NCI-H2227 treated with DMSO at 0.1 percent for 48 hours (cell line): ENCODE data around the gene PIWIL4.
"Not testable (repeated sequence)": the region's sequence is repeated elsewhere in the genome, so short reads cannot be mapped to it uniquely, and the experiment has no call there.

Experiments used
- DNase-seq: peaks from one replicate; lab custom pipeline; 2025; lab: John Stamatoyannopoulos, UW

The PIWIL4 gene

DNA sequence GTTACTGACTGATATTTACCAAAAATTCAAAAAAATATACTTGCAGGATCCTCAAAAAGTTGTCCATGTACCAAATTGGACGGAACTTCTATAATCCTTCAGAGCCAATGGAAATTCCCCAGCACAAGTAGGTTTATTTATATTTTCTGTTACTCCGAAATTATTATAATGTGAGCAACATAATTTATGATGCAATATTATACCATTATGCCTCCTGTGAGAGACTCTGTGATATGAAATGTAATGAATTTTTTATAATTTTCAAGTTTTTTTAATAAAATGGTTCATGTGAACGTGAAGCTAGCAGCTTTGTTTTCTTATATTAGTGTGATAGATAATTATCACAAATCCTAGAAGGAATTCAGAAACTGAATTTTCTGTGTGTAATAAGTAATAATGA lies 18.2 kb downstream of the PIWIL4 start:
- no peak for DNase-seq

DNA sequence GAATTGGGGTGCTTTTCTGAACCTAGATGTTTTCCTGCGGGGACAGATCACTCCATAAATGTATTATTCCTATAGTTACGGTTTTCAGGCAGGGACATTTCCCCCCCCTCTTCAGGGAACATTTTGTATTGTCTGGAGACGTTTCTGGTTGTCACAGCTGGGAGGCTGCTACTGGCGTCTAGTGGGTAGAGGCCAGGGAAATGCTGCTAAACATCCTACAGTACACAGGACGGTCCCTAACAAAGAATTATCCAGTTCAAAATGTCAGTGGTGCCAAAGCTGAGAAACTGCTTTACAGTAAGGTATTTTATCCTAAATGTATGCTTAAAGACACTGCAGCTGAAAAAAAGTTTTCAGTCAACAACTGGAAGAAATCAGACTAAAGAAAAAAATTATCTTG lies 19.4 kb downstream of the PIWIL4 start:
- DNase-seq = no peak

GRCh38 chr11:94586978-94587377 lies 19.8 kb downstream of the PIWIL4 start:
- DNase-seq = no peak

GRCh38 chr11:94588366-94588942 lies 21.3 kb downstream of the PIWIL4 start:
- no peak for DNase-seq

DNA sequence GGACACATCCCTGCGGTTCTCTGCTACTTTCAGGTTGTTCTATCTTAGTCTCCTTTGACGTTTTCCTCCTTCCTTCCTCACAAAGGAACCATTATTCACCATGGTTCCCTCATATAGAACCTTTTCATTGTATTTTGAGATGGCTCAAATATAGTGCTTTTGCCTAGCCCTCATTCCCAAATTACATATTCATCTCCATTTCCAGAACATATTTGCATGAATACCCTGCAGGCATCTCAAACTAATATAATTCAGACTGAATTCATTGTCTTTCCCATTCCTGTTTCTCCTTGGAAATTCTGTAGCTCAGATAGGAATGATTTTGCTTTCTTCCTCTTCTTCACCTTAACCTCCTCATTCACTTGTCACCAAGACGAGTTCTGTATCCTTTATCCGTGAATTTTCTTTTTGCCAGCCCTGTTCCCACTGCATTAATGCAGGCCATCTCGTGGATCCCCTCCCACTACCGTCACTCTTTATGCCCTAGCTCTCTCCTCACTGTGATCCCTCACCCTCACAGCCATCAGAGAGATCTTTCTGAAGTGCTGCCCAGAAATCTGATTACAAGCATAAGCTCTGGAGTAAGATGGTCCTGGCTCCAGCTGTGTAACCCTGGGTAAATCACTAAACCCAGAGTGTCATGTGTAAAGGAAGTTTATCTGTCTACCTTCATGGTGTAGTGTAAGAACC lies 23.3 kb downstream of the PIWIL4 start:
- DNase-seq = no peak

GRCh38 chr11:94593030-94593429 lies 25.9 kb downstream of the PIWIL4 start:
- no peak for DNase-seq

- DNase-seq = no peak
Observed at GRCh38 chr11:94595076-94595475, 27.9 kb downstream of the PIWIL4 start.

DNA sequence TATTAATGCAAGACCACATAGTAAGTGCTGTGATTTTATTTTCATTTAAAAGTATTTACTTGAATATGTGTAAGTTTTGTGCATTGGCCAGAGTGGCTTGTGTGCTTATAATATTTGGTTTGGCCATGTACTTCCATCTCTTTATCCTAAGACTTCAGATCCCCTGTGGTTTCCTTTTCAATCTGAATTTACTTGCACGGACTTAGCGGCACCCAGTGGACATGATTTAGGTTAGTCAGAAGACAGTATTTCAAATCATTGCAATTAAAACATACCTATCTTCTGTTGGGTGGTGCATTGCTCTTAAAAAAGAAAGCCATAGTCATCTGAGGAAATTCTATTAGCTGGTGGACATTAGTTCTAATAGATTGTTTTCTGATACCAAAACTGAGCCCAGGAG lies 30.7 kb downstream of the PIWIL4 start:
- DNase-seq = no peak

- no peak for DNase-seq
Observed at GRCh38 chr11:94599510-94599909, 32.3 kb downstream of the PIWIL4 start.

DNA sequence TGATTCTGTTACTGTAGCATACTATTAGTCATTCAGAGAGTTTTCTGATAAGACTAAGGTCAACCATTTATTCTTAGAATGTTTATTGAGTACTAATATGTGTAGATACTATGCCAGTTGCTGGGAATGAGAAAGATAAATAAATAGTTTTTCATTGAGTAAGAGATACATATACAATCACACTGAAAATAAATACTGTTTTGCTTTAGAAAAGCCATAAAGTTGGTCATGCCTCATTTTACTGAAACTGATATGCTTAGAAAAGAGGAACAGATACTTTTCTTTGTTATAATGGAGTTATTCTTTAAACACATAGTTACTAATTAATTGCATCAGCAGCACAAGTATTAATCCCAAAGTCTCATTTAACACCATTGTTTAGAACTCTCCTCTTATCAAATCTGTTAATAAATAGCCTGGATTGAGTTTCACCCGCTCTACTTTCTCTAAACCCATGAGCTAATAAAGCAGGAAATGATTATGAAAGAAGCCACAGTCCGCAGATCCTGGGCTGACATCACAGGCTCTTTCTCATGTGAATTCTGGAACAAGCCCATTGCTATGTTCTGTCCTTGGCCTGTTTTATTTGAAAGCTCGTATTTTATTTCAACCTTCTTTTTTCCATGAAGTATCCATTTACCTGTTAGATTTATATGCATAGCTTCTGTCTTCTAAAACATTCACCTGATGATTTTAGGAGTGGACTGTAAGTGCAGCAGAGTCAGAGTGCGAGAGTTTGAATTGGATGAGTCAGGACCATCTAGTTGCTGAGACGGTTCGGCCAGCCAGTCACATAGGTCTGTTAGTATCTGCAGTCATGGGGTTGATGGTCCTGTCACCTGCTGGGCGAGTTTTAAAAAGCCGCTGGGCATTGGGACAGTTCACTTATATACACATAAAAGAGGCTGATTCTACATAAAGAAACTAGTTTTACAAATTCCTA lies 35.5 kb downstream of the PIWIL4 start:
- no peak for DNase-seq

DNA sequence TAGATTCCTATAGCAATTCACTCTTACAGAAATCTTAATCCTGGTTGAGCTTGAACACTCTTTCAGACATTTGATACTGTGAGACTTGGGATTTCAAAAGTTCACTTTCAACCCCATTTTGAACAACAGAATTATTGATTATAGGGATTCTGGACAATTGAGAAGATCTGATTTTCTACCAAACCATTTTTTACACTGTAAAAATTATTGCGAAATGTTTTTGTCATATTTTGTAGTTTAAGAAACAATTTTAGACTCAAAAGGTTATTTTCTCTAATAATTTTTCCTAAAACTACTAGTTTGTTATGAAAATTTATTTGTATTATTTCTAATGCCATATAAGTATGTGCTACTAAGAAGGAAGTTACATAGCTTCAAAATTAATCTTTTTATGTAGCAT lies 36.4 kb downstream of the PIWIL4 start:
- DNase-seq = no peak

DNA sequence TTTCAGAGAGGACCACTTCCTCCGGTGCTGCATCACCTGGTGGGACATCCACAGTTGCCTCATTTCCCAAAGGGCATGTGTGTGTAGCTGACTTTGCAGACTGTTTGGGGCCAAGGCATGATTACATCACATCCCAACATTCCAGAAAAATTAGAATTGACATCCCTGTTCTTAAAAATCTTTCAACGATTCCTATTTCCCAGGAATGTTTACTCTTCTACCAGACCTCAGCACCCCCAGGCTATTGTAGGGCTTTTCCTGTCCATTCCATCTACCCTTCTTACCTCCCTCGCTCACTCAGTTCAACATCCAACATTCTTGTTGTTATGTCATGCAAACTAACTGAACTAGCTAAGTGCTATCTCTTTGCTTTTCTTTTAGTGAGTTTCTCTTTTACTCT lies 37.3 kb downstream of the PIWIL4 start:
- no peak for DNase-seq

GRCh38 chr11:94613120-94613519 lies 46.0 kb downstream of the PIWIL4 start:
- DNase-seq = no peak

- peak; percentile 69 for DNase-seq
Observed at GRCh38 chr11:94623120-94623735, 56.1 kb downstream of the PIWIL4 start.

DNA sequence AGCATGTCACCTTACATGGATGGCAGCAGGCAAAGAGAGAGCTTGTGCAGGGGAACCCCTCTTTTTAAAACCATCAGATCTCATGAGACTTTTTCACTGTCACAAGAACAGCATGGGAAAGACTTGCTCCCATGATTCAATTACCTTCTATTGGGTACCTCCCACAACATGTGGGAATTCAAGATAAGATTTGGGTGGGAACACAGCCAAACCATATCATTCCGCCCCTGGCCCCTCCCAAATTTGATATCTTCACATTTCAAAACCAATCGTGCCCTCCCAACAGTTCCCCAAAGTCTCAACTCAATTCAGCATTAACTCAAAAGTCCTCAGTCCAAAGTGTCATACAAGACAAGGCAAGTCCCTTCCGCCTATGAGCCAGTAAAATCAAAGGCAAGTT lies 58.3 kb downstream of the PIWIL4 start:
- not testable (repeated sequence) for DNase-seq

GRCh38 chr11:94627003-94627560 lies 59.9 kb downstream of the PIWIL4 start:
- DNase-seq = not testable (repeated sequence)

DNA sequence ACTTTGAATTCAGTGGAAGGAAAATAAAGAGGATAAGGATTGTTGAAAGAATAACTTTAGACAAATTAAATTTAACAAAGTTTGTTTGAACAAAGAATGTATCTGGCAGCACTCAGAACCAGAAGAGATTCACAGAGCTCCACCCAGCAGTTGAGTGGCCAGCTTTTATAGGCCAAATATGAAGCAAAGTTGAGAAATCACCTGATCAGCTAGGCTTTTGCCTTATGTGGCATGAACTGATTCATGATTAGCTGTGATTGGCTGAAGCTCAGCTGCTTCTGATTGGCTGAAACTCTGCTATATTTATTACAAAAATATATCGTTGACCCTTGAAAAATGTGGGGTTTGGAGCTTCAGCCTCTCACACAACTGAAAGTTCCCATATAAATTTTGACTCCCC lies 62.6 kb downstream of the PIWIL4 start:
- no peak for DNase-seq

DNA sequence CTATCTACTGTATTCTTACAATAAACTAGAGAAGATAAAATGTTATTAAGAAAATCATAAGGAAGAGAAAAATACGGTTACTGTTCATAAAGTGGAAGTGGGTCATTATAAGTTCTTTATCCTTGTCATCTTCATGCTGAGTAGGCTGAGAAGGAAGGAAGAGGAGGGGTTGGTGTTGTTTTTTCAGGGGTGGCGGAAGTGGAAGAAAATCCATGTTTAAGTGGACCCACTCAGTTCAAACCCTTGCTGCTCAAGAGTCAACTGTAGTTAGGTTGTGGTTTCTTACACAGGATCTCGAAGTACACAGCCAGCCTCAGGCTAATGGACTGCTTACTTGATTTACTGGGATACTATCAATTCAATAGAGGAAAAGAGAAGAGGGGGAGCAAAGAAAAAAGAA lies 63.1 kb downstream of the PIWIL4 start:
- no peak for DNase-seq

DNA sequence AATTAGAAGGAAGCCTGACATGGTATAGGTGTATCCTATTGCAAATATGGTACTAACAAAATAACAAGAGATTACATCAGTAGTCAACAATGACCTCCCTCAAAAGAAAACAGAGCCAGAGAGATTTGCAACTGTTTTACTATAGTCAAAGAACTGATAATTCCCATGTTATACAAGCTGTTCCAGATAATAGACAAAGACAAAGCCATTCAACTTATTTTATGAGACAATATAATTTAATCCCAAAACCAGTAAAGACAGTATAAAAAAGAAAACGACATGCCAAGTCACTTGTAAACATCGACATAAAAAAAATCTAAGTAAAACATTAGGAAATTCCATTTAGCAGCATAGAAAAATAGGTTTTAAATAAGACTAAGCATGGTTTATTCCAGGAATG lies 65.2 kb downstream of the PIWIL4 start:
- no peak for DNase-seq

DNA sequence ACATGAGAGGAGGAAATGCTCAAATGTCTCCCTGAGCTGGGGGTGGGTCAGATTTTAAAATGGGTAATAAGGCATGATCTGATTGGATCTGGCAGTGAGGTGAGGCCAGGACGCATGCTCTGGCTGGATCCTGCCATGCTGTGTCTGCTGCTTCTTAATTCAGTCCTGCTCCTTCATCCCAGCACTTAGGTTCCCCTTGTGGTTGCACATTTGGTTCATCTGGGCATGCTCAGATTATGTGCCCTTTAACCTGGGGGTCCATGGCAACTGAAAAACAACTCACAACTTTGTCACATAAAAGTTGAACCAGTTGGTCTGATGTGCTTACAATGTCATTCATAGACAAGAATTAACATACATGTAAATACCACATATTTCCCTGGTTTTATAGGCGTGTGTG lies 67.9 kb downstream of the PIWIL4 start:
- DNase-seq = no peak

DNA sequence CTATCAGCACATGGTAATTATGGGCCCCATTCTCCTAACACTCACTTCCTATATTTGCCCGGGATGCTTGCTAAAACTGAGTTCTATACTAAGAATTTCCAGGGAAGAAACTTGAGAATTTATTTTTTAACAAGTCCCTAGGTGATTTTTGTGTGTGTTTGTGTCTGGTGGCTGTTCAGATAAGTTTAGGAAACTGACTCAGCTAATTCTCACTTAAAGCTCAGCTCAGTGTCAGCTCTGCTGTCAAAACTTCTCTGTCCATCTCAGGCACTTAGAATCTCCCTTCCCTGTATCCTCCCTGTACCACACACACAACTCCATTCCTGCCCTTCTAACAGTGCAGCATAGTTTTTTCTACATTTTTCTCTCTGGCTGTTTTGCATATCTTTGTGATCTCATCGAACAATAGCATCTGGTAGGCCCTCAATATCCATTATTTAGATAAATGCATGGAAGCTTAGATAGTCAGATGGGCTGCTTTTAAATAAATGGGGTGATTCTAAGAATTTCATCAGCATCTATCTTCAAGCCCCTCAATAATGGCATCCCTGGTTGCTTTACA lies 69.3 kb downstream of the PIWIL4 start:
- DNase-seq = no peak
